ENCODE results near the gene NPEPPS. TPM values are rescaled to one million over a fixed set of nuclear protein-coding genes. Genes with fewer than 3 reads are reported as not detected.

Gene NPEPPS
- total RNA-seq, 1 experiment from 2014 or later: 207 TPM

- Histone ChIP-seq H3K4me1 (ENCODE audit: control insufficient read depth in 1 of 2, insufficient read depth in 2 of 2, low read length in 2 of 2) (peaks cover 11 to 18% of the 10 kb centered on the region in 2 experiments; a peak in 3 of 4 replicates), H3K9me3 (ENCODE audit: control insufficient read depth in 1 of 2, insufficient read depth in 1 of 2, low read depth in 1 of 2, low read length in 2 of 2) (no peaks in the 10 kb centered on the region), H3K4me3 (replicated peaks in 1 of 2; ENCODE audit: low read depth in 1 of 2, low read length in 2 of 2) (no peak overlapping the region), H3K4me2 (ENCODE audit: low read length) (no peak overlapping the region), H3K36me3 (ENCODE audit: control insufficient read depth in 1 of 2, insufficient read depth in 2 of 2, low read length in 2 of 2) (peaks cover 63 to 71% of the 10 kb centered on the region in 2 experiments), H2AFZ (ENCODE audit: low read depth, low read length, poor library complexity, severe bottlenecking) (no peak overlapping the region), H3K9ac (ENCODE audit: low read length) (no peak overlapping the region), H3K79me2 (ENCODE audit: insufficient read depth, low read length) (peaks cover 84% of the 10 kb centered on the region), H4K20me1 (ENCODE audit: insufficient read depth) (peaks cover 47% of the 10 kb centered on the region; the same call in 1 of the 2 replicates), H3K9me2 (ENCODE audit: insufficient read depth) (no peaks in the 10 kb centered on the region), H3K27me3 (ENCODE audit: insufficient read depth, low read length) (no peaks in the 10 kb centered on the region), H3K27ac (ENCODE audit: low read depth, low read length) (no peak overlapping the region)
- ChIA-PET RAD21 (ENCODE audit: low non-redundant PET in 1 of 2, low total read pairs in 2 of 2, uncharacterized antibody in 2 of 2, unreplicated experiment in 2 of 2) (no interaction called here), CTCF (no interaction called here), POLR2A (no interaction called here)
- TF ChIP-seq TCF7L2 (IDR thresholded peaks at IDR 0.05; ENCODE audit: borderline replicate concordance, extremely low read depth, insufficient read depth, insufficient read length): no peak
- no peak for TF ChIP-seq CBX3 (IDR thresholded peaks at IDR 0.05; ENCODE audit: low read depth)
- no peak for TF ChIP-seq SRF (IDR thresholded peaks at IDR 0.05; ENCODE audit: low read depth)
- TF ChIP-seq SP1 (IDR thresholded peaks at IDR 0.05; ENCODE audit: low read depth): no peak
- no peak for TF ChIP-seq POLR2AphosphoS5 (IDR thresholded peaks at IDR 0.05; ENCODE audit: low read depth, low read length)
- TF ChIP-seq ZFX (IDR thresholded peaks at IDR 0.05): no peak
- no peak for TF ChIP-seq EGR1 (IDR thresholded peaks at IDR 0.05; ENCODE audit: low read depth)
- TF ChIP-seq ZBTB33 (IDR thresholded peaks at IDR 0.05; ENCODE audit: extremely low read depth, insufficient replicate concordance, low read length): no peak
- ATAC-seq: no peak
- no peak for DNase-seq (ENCODE audit: low read depth, low spot score)
- intact Hi-C loops (cut with micrococcal nuclease): loop anchor here (10.0 kb wide), 1 partner anchor 241 kb away; the partner anchor contains the start of gene SP2
- no TSS peak for BruUV-seq (replicated peaks)
These were observed 122.5 kb downstream of the NPEPPS start for GRCh38 chr17:47653442-47653841.

All from HCT116 (cell line).